OCI-LY7 (cell line): ENCODE measurements around the gene UBQLN1. TPM values are rescaled to one million over a fixed set of nuclear protein-coding genes. Genes with fewer than 3 reads are reported as not detected.

Source experiments
- BruUV-seq: library from RNA; stranded (reverse); fragments of 400-500 nt; replicated peaks from 2 replicates; lab custom pipeline; 2021; lab: Mats Ljungman, UMichigan
- CTCF ChIA-PET: fragments of 300-600 bp; sonication (Branson Sonifier 250); formaldehyde crosslinking; loops from one replicate; lab custom pipeline; 2022; ENCODE audit warnings: antibody characterized with exemption; ENCODE audit not compliant: unreplicated experiment; lab: Charles Lee
- POLR2A ChIA-PET: fragments of 300-600 bp; sonication (Branson Sonifier 250); formaldehyde crosslinking; loops from one replicate; lab custom pipeline; 2022; ENCODE audit warnings: antibody characterized with exemption; lab: Charles Lee
- DNase-seq: peaks from one replicate; pipeline ENCODE4 v3.0.0-alpha.2; 2015; ENCODE audit warnings: low spot score
- H2AFZ ChIP-seq: fragments of 200-600 bp; sonication (generic), shearing (Covaris generic); 2 replicates; pipeline ENCODE4 v1.6.1; 2014; ENCODE audit warnings: mild to moderate bottlenecking, antibody characterized with exemption, low read length, moderate library complexity
- H3K27ac ChIP-seq: fragments of 200-600 bp; sonication (generic); 2 replicates; pipeline ENCODE4 v1.5.1; 2014; ENCODE audit warnings: mixed run types, low read depth, mild to moderate bottlenecking, moderate library complexity, low read length, inconsistent platforms; ENCODE audit not compliant: poor library complexity, severe bottlenecking
- H3K36me3 ChIP-seq: fragments of 200-600 bp; sonication (generic); 2 replicates; pipeline ENCODE4 v1.6.1; 2014; ENCODE audit warnings: mild to moderate bottlenecking, antibody characterized with exemption, low read length, moderate library complexity, mixed read lengths; ENCODE audit not compliant: insufficient read depth
- H3K4me1 ChIP-seq: fragments of 200-600 bp; sonication (generic); 2 replicates; pipeline ENCODE4 v1.5.1; 2014; ENCODE audit warnings: mild to moderate bottlenecking, low read length; ENCODE audit not compliant: insufficient read depth, poor library complexity, severe bottlenecking
- H3K4me2 ChIP-seq: fragments of 200-600 bp; sonication (generic); 2 replicates; pipeline ENCODE4 v1.6.1; 2014; ENCODE audit warnings: mild to moderate bottlenecking, low read length
- H3K4me3 ChIP-seq: fragments of 200-600 bp; sonication (generic); 2 replicates; pipeline ENCODE4 v1.5.1; 2014; ENCODE audit warnings: mild to moderate bottlenecking, low read depth, low read length; ENCODE audit not compliant: poor library complexity, severe bottlenecking
- H3K79me2 ChIP-seq: fragments of 200-600 bp; sonication (generic); 2 replicates; pipeline ENCODE4 v1.6.1; 2016; ENCODE audit warnings: low read depth, mild to moderate bottlenecking, low read length, moderate library complexity, mixed read lengths; ENCODE audit not compliant: insufficient read depth
- H3K9me2 ChIP-seq: fragments of 200-600 bp; sonication (generic); 2 replicates; pipeline ENCODE4 v1.6.1; 2016; ENCODE audit warnings: mild to moderate bottlenecking, low read length, mixed read lengths; ENCODE audit not compliant: insufficient read depth
- H3K9me3 ChIP-seq: fragments of 200-600 bp; sonication (generic); 2 replicates; pipeline ENCODE4 v1.6.1; 2014; ENCODE audit warnings: mild to moderate bottlenecking, mixed run types, low read length, mixed read lengths
- H4K20me1 ChIP-seq: fragments of 200-600 bp; sonication (generic); 2 replicates; pipeline ENCODE4 v1.6.1; 2014; ENCODE audit warnings: mild to moderate bottlenecking, antibody characterized with exemption, low read length, moderate library complexity, mixed read lengths; ENCODE audit not compliant: insufficient read depth
- CTCF ChIP-seq: fragments of 200-600 bp; sonication (generic); conservative IDR thresholded peaks from 2 replicates; pipeline ENCODE4 v1.5.1; 2014; ENCODE audit warnings: mild to moderate bottlenecking, antibody characterized with exemption, low read length, moderate library complexity, mixed read lengths
- EZH2phosphoT487 ChIP-seq: fragments of 200-600 bp; sonication (generic); IDR thresholded peaks from 2 replicates; pipeline ENCODE4 v1.6.1; 2018; ENCODE audit warnings: low read depth, borderline replicate concordance, mild to moderate bottlenecking, mixed run types, antibody characterized with exemption, low read length, moderate library complexity, mixed read lengths
- intact Hi-C: fragments of 100-400 bp; cut with micrococcal nuclease; formaldehyde crosslinking; loops from one replicate; pipeline ENCODE4 v1.10.0; 2022; ENCODE audit not compliant: unreplicated experiment
- total RNA-seq, 2 experiments: library from RNA; depleted of rRNA in 1 of 2; stranded (reverse); fragments of >200 nt in 1 of 2; shearing (Covaris generic) in 1 of 2; gene quantifications; 2 replicates each; pipeline ENCODE4 v1.2.3, GENCODE V29; 2014 to 2022

The UBQLN1 gene
- total RNA-seq, 2 experiments from 2014 or later: 115 to 179 TPM

- POLR2A ChIA-PET: interaction anchor here (1.5 kb wide), 1 partner anchor 28 kb away, joined by 4 read pairs; no protein-coding TSS in a partner anchor
- peaks cover 10% of the 10 kb centered on the region for H3K4me1 ChIP-seq
- peaks cover 97% of the 10 kb centered on the region for H3K36me3 ChIP-seq
- H3K27ac ChIP-seq: no peak overlapping the region
- H4K20me1 ChIP-seq: 0 out of 2 replicates have a peak, but pooled peaks cover 8% of the 10 kb centered on the region
- no peaks in the 10 kb centered on the region for H3K9me2 ChIP-seq
- intact Hi-C loops: no loop called here
- H3K79me2 ChIP-seq: peaks cover 14% of the 10 kb centered on the region; the same call in 1 of the 2 replicates
- H2AFZ ChIP-seq: no peak overlapping the region
- CTCF ChIA-PET: no interaction called here
- DNase-seq: no peak
- no peaks in the 10 kb centered on the region for H3K9me3 ChIP-seq
- H3K4me3 ChIP-seq: no peak overlapping the region
- no peak for TF ChIP-seq EZH2phosphoT487
- TF ChIP-seq CTCF: no peak
- no peak overlapping the region for H3K4me2 ChIP-seq
- BruUV-seq: no TSS peak
Observed at GRCh38 chr9:83671451-83671850, 36.3 kb downstream of the UBQLN1 start.

GRCh38 chr9:83670381-83670780 lies 37.4 kb downstream of the UBQLN1 start:
- Histone ChIP-seq H3K4me1 (peaks cover 21% of the 10 kb centered on the region), H2AFZ (no peak overlapping the region), H3K4me3 (no peak overlapping the region), H3K9me3 (no peaks in the 10 kb centered on the region), H3K4me2 (no peak overlapping the region), H3K27ac (no peak overlapping the region), H3K9me2 (no peaks in the 10 kb centered on the region), H3K79me2 (peaks cover 22% of the 10 kb centered on the region; the same call in 1 of the 2 replicates), H4K20me1 (0 out of 2 replicates have a peak, but pooled peaks cover 8% of the 10 kb centered on the region), H3K36me3 (peaks cover 97% of the 10 kb centered on the region)
- BruUV-seq: no TSS peak
- ChIA-PET POLR2A (no interaction called here), CTCF (no interaction called here)
- DNase-seq: no peak
- TF ChIP-seq EZH2phosphoT487 (no peak), CTCF (no peak)
- intact Hi-C loops: no loop called here

GRCh38 chr9:83669067-83669466 lies 38.7 kb downstream of the UBQLN1 start:
- Histone ChIP-seq H3K36me3 (peaks cover 95% of the 10 kb centered on the region), H3K4me2 (no peak overlapping the region)
- POLR2A ChIA-PET: interaction anchor here (1.0 to 1.4 kb wide), 5 partner anchors 8 to 40 kb away, joined by 3 to 5 read pairs (median 4); no protein-coding TSS in a partner anchor

More at GRCh38 chr9:83669067-83669466, 38.7 kb downstream of the UBQLN1 start:
- intact Hi-C loops: no loop called here
- Histone ChIP-seq H3K4me3 (no peak overlapping the region), H4K20me1 (0 out of 2 replicates have a peak, but pooled peaks cover 8% of the 10 kb centered on the region), H3K79me2 (peaks cover 12% of the 10 kb centered on the region; the same call in 1 of the 2 replicates), H3K9me2 (no peaks in the 10 kb centered on the region), H2AFZ (no peak overlapping the region), H3K4me1 (peaks cover 24% of the 10 kb centered on the region), H3K9me3 (no peaks in the 10 kb centered on the region), H3K27ac (no peak overlapping the region)
- no TSS peak for BruUV-seq
- DNase-seq: no peak
- TF ChIP-seq CTCF (no peak), EZH2phosphoT487 (no peak)
- CTCF ChIA-PET: no interaction called here
